C4-2B (cell line): ENCODE data around the gene P3H4.
"Not testable (repeated sequence)": the region's sequence is repeated elsewhere in the genome, so short reads cannot be mapped to it uniquely, and the experiment has no call there.

Experiments
- H3K27ac ChIP-seq: fragments of 450-650 bp; 2 replicates; pipeline ENCODE4 v1.5.1; 2017
- CTCF ChIP-seq: fragments of 450-650 bp; conservative IDR thresholded peaks from 2 replicates; pipeline ENCODE4 v1.5.1; 2017; ENCODE audit warnings: mild to moderate bottlenecking
- ZFX ChIP-seq: fragments of 450-650 bp; IDR thresholded peaks from 2 replicates; pipeline ENCODE4 v1.6.1; 2017

Gene P3H4

GRCh38 chr17:41811549-41812380 lies at the start of gene P3H4:
Gene P3H4 (minus strand): TSS chr17:41811949. CDS start chr17:41811915, 34 bp downstream.
- TF ChIP-seq ZFX (peak; percentile 97), CTCF (peak; percentile 93)
- peak within 1 kb of the TSS; percentile 93 for H3K27ac ChIP-seq

- TF ChIP-seq ZFX = no peak
- TF ChIP-seq CTCF = no peak
- H3K27ac ChIP-seq = no peak overlapping the region
Measured at GRCh38 chr17:41860254-41860931, 48.6 kb upstream of the P3H4 start.

- H3K27ac ChIP-seq = not testable (repeated sequence)
Measured at GRCh38 chr17:41851382-41851781, 39.6 kb upstream of the P3H4 start.

- no peak overlapping the region for H3K27ac ChIP-seq
- TF ChIP-seq CTCF (no peak), ZFX (no peak)
Measured at GRCh38 chr17:41849251-41849990, 37.7 kb upstream of the P3H4 start.

GRCh38 chr17:41848788-41849187 lies 37.0 kb upstream of the P3H4 start:
- no peak overlapping the region for H3K27ac ChIP-seq

GRCh38 chr17:41844971-41845370 lies 33.2 kb upstream of the P3H4 start:
- no peak for TF ChIP-seq ZFX
- no peak for TF ChIP-seq CTCF

More at GRCh38 chr17:41848788-41849187, 37.0 kb upstream of the P3H4 start:
- no peak for TF ChIP-seq CTCF
- no peak for TF ChIP-seq ZFX

GRCh38 chr17:41840781-41841180 lies 29.0 kb upstream of the P3H4 start:
- not testable (repeated sequence) for H3K27ac ChIP-seq

More at GRCh38 chr17:41844971-41845370, 33.2 kb upstream of the P3H4 start:
- H3K27ac ChIP-seq = no peak overlapping the region

- not testable (repeated sequence) for H3K27ac ChIP-seq
Measured at GRCh38 chr17:41839448-41839847, 27.7 kb upstream of the P3H4 start.
